GM12878 (cell line): Measurements from ENCODE around the gene KRT86.

ENCODE experiments used
- EZH2 ChIP-seq: IDR thresholded peaks from 2 replicates; pipeline ENCODE4 v1.6.1; 2012; ENCODE audit warnings: low read depth, mild to moderate bottlenecking, control low read depth, inconsistent platforms, low read length, borderline replicate concordance; ENCODE audit not compliant: control insufficient read depth
- TF ChIP-seq, protein P1 (sequence below), 3 experiments: IDR thresholded peaks in 2 of 3; conservative IDR thresholded peaks in 1 of 3; 2 replicates each; pipeline ENCODE4 v1.5.1; 2011; ENCODE audit warnings: low read depth in 3 of 3, low read length in 3 of 3, mild to moderate bottlenecking in 3 of 3, control low read depth in 2 of 3, moderate library complexity in 2 of 3, inconsistent platforms in 1 of 3, mixed read lengths in 1 of 3; ENCODE audit not compliant: control insufficient read depth in 2 of 3, insufficient read depth in 1 of 3; ENCODE audit errors: extremely low read depth in 1 of 3
- TF ChIP-seq, protein P2 (sequence below): IDR thresholded peaks from 2 replicates; pipeline ENCODE4 v1.6.1; 2012; ENCODE audit warnings: low read depth, low read length, improper control_type of control experiment

DNA sequence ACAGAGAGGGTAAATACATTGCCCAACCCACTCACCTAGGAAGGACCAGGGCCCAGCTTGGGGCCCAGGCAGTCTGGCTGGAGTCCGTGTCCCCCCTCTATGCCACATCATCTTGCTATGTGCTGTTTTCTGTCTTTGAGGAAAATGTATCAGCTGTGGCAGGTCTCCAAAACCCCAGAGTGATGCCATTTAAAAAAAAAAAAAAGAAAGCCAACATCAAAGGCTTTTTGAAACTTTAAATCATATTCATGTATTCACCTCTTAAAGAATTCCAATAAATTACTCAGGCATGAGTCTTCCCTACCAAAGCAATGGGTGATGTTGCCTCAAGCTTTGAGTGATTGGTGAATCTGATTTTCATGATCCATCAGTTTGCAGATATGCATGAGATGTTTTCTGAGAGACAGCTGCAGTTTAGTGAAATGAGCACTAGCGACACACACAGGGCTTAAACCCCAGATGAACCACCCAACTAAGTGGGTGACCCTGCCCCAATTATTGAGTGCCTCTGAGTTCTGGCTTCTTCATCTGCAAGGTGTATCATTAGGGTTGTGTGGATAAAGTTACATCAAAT is 10.8 kb downstream of the KRT86 start:
- no peak for TF ChIP-seq EZH2
- TF ChIP-seq, protein P1, sequence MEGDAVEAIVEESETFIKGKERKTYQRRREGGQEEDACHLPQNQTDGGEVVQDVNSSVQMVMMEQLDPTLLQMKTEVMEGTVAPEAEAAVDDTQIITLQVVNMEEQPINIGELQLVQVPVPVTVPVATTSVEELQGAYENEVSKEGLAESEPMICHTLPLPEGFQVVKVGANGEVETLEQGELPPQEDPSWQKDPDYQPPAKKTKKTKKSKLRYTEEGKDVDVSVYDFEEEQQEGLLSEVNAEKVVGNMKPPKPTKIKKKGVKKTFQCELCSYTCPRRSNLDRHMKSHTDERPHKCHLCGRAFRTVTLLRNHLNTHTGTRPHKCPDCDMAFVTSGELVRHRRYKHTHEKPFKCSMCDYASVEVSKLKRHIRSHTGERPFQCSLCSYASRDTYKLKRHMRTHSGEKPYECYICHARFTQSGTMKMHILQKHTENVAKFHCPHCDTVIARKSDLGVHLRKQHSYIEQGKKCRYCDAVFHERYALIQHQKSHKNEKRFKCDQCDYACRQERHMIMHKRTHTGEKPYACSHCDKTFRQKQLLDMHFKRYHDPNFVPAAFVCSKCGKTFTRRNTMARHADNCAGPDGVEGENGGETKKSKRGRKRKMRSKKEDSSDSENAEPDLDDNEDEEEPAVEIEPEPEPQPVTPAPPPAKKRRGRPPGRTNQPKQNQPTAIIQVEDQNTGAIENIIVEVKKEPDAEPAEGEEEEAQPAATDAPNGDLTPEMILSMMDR (IDR thresholded peaks at IDR 0.05 in 2 of 3, conservative IDR thresholded peaks at IDR 0.05 in 1 of 3; ENCODE audit: control insufficient read depth in 2 of 3, extremely low read depth in 1 of 3, insufficient read depth in 1 of 3, low read depth in 3 of 3, low read length in 3 of 3): no peak
- TF ChIP-seq, protein P2, sequence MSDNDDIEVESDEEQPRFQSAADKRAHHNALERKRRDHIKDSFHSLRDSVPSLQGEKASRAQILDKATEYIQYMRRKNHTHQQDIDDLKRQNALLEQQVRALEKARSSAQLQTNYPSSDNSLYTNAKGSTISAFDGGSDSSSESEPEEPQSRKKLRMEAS: no peak
